SW480 (cell line): ENCODE measurements around the gene FAM25A.
"Not testable (repeated sequence)": the region's sequence is repeated elsewhere in the genome, so short reads cannot be mapped to it uniquely, and the experiment has no call there.

Experiments used
- DNase-seq: peaks from one replicate; pipeline ENCODE4 v3.0.0-alpha.2; 2016; ENCODE audit warnings: low spot score

The FAM25A gene

GRCh38 chr10:87013528-87013927, 6.6 kb upstream of the FAM25A start:
- DNase-seq = not testable (repeated sequence)

GRCh38 chr10:87014986-87015716, 4.9 kb upstream of the FAM25A start:
- DNase-seq = not testable (repeated sequence)

- not testable (repeated sequence) for DNase-seq
Measured at GRCh38 chr10:87018127-87018526, 2.0 kb upstream of the FAM25A start.

- DNase-seq = not testable (repeated sequence)
Measured at GRCh38 chr10:87019066-87019465, 1.0 kb upstream of the FAM25A start.

- DNase-seq = not testable (repeated sequence)
Measured at GRCh38 chr10:87019504-87019903, 590 bp upstream of the FAM25A start.

GRCh38 chr10:87025285-87025958, 5.3 kb downstream of the FAM25A start:
- not testable (repeated sequence) for DNase-seq

GRCh38 chr10:87026747-87027508, 6.8 kb downstream of the FAM25A start:
- not testable (repeated sequence) for DNase-seq

GRCh38 chr10:87030419-87030818, 10.3 kb downstream of the FAM25A start:
- DNase-seq = not testable (repeated sequence)

GRCh38 chr10:87030912-87031635, 11.0 kb downstream of the FAM25A start:
- no peak for DNase-seq

GRCh38 chr10:87036623-87037022, 16.5 kb downstream of the FAM25A start:
- DNase-seq = no peak

- no peak for DNase-seq
Measured at GRCh38 chr10:87038286-87038717, 18.2 kb downstream of the FAM25A start.

GRCh38 chr10:87038786-87039185, 18.7 kb downstream of the FAM25A start:
- no peak for DNase-seq

- DNase-seq = not testable (repeated sequence)
Measured at GRCh38 chr10:87043579-87043978, 23.5 kb downstream of the FAM25A start.

- no peak for DNase-seq
Measured at GRCh38 chr10:87045434-87045938, 25.4 kb downstream of the FAM25A start.

GRCh38 chr10:87053111-87053510, 33.0 kb downstream of the FAM25A start:
- DNase-seq = no peak

GRCh38 chr10:87053577-87054181, 33.6 kb downstream of the FAM25A start:
- DNase-seq = no peak

- no peak for DNase-seq
Measured at GRCh38 chr10:87054373-87055295, 34.5 kb downstream of the FAM25A start.

- DNase-seq = no peak
Measured at GRCh38 chr10:87058171-87058570, 38.1 kb downstream of the FAM25A start.

GRCh38 chr10:87059401-87059800, 39.3 kb downstream of the FAM25A start:
- DNase-seq = no peak

GRCh38 chr10:87060280-87060928, 40.3 kb downstream of the FAM25A start:
- DNase-seq = no peak
